Cardiac fibroblast (primary cell): ENCODE measurements around the gene CCDC117.
"Not testable (repeated sequence)": the region's sequence is repeated elsewhere in the genome, so short reads cannot be mapped to it uniquely, and the experiment has no call there.

Experiments
- DNase-seq, 2 donors: peaks; one replicate each; pipeline versions ENCODE4 v3.0.0 to v3.0.0-alpha.2; 2010; ENCODE audit warnings: low read depth in 2 of 2
- H3K4me3 ChIP-seq, 2 donors: replicated peaks in 1 of 2; 1 replicate in 1 of 2; 2 replicates in 1 of 2; pipeline ENCODE4 v1.5.1; 2011; ENCODE audit warnings: low read depth in 2 of 2, low read length in 2 of 2, mild to moderate bottlenecking in 2 of 2, moderate library complexity in 1 of 2
- CTCF ChIP-seq: IDR thresholded peaks from one replicate; pipeline ENCODE4 v1.5.1; 2011; ENCODE audit warnings: low read depth, mild to moderate bottlenecking, low read length, inconsistent platforms

Gene CCDC117

GRCh38 chr22:28759861-28760560 lies 12.5 kb upstream of the CCDC117 start:
- DNase-seq: no peak
- no peak for TF ChIP-seq CTCF
- H3K4me3 ChIP-seq: no peak overlapping the region

- no peak for DNase-seq
- no peak for TF ChIP-seq CTCF
Measured at GRCh38 chr22:28761449-28761755, 11.1 kb upstream of the CCDC117 start.

GRCh38 chr22:28762000-28762399 lies 10.5 kb upstream of the CCDC117 start:
- not testable (repeated sequence) for H3K4me3 ChIP-seq, DNase-seq

More at GRCh38 chr22:28761449-28761755, 11.1 kb upstream of the CCDC117 start:
- H3K4me3 ChIP-seq: no peak overlapping the region

GRCh38 chr22:28766628-28767027 lies 5.9 kb upstream of the CCDC117 start:
- no peak overlapping the region for H3K4me3 ChIP-seq
- no peak for TF ChIP-seq CTCF
- DNase-seq: no peak

- DNase-seq: no peak
- TF ChIP-seq CTCF: no peak
- H3K4me3 ChIP-seq: no peak overlapping the region
Measured at GRCh38 chr22:28768701-28769393, 3.6 kb upstream of the CCDC117 start.

- no peak for DNase-seq
- no peak for TF ChIP-seq CTCF
- no peak overlapping the region for H3K4me3 ChIP-seq
Measured at GRCh38 chr22:28769394-28770085, 3.0 kb upstream of the CCDC117 start.

GRCh38 chr22:28771195-28771791 lies 1.2 kb upstream of the CCDC117 start:
- no peak overlapping the region for H3K4me3 ChIP-seq
- no peak for TF ChIP-seq CTCF
- DNase-seq: no peak
